GM18951 (cell line): ENCODE measurements around the gene PRL.

ENCODE experiments used
- POLR2A ChIP-seq: IDR thresholded peaks from 4 replicates; pipeline ENCODE4 v1.6.1; 2011; ENCODE audit warnings: mild to moderate bottlenecking; ENCODE audit not compliant: insufficient read length, insufficient read depth; ENCODE audit errors: extremely low read depth
- in situ Hi-C: fragments of 300-500 bp; cut with MboI; formaldehyde crosslinking; loops from one replicate; pipeline ENCODE4 v1.12.0; 2022; ENCODE audit warnings: low sequenced_read_pairs, mixed read lengths, inconsistent platforms; ENCODE audit not compliant: unreplicated experiment

The PRL gene

DNA sequence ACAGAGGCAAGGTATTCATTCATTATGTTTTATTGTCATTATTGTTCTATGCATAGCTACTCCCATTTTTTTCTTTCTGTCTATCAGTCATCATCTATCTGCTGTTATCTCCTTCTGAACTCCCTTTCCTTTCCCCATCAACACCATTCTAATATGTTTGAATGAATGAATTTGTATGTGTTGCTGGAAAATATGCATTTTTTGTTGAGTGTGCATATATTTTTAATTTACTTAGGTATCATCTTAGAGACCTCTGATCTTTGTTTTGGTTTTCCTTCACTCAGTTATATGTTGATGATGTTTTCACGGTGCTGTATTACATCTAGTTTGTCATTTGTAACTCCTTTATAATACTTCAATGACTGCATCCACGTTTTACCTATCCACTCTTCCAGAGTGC is 12.1 kb upstream of the PRL start:
- no peak for TF ChIP-seq POLR2A
- in situ Hi-C loops: no loop called here

DNA sequence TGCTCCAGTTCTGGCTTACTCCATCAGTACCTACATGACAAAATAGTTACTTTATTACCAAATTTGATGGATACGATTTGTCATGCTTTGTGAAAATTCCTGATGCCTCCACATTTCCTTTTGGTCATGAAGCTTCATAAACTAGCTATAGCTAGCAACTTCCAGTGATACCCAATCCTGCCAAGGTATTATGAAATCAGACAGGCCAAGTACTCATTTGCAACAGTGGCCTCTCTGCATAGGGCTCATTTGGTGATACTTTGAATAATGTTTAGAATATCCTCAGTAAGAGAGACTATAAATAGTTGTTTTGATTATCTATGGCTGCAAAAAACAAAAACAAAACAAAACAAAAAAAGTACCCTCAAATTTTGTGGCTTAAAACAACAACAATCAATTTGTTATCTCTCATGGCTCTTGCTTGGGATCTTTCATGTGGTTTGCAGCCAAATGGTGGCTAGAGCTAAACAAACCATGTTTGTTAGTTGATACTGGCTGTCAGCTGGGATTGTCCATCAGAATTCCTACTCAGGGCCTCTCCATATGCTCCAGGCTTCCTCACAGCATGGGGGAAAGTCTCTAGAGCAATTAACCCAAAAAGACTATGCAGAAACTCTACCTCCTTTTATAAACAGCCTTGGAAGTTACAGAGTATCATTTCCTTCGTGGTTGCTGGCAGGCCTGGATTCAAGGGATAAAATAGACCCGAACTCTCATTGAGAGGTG is 10.1 kb upstream of the PRL start:
- in situ Hi-C loops: no loop called here
- TF ChIP-seq POLR2A: no peak

DNA sequence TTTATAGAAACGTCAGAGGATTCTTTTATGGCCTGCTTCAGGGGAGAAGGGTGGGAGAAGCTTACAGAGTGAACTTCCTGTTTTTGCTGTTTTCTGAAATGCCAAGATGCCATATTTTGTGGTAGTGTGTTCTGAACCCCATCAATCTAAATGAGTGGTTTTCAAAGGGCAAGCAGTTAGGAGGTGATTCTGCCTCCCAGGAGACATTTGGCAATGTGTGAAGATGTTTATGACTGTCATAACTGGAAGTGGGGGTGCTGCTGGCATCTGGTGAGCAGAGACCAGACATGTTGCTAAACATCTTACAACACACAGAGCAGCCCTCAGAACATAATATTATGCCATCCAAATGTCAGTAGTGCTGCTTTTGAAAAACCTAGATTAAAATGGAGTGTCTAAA is 6.0 kb upstream of the PRL start:
- in situ Hi-C loops: no loop called here
- no peak for TF ChIP-seq POLR2A

DNA sequence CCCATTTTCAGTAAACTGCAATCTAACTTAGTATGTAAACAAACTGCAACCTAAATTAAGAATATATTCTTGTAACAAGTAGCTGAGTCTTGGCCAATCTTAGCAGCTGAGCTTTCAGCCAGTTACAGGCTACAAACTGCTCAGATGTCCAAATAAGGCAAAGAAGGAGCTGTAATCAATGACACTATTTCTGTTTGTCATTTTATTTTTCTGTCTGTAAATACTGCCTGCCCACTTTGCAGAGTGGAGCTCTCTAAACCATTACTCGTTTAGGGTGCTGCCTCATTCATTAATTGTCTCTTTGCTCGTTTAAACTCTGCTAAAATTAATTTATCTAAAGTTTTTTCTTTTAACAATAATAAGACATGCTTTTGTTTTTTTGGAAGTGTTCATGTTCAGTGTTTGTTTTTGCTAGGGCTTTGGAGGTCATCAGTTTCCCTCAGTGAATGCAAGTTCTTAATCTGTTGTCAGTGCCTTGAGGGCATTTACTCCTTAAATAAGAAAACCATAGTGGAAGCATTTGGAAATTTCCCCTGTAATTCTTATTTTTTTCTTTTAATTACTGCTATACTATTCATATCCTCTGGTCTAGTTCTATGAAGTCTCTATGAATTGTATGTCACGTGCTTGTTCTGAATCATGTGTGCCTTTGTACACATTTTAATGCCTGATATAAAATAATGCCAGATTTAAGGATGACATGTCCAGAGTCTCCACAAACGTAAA is 3.6 kb upstream of the PRL start:
- in situ Hi-C loops: no loop called here
- no peak for TF ChIP-seq POLR2A

DNA sequence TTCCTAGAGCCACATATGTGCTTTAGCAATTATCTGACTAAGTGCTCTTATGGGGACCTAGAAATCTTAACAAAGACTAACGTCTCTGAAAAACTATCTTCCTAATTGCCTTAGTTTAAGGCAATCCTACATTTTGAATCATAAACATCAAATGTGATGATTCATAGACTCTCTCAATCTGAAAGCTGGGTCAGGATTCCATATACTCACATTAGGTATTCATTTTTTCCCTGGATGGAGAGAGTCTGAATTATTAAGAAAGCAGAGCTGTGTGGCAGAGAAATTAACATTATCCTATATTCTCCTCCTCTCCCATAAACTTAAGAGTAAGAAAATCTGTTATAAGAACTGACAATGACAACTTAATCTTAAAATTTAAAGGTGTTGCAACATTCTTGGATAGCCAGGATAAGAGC is 1.6 kb upstream of the PRL start:
- TF ChIP-seq POLR2A: no peak
- in situ Hi-C loops: no loop called here

DNA sequence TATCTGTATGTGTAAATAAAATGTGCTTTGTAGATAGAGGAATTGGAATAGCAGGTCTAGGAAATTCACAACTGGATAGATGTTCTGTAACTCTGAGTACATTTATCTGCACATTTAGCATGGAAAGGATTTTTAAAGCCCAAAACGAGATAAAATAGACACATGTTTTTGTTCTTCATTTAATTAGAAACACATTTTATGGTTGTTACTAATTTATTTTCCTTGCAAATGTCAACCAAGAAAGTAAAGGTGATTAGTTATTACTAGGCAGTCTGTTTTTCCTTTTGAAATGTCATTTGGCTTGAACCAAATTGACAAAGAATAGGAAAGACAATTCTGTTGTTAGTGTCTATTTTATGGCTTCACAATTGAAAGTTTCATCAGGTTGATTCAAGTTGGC is 769 bp downstream of the PRL start:
- in situ Hi-C loops: no loop called here
- no peak for TF ChIP-seq POLR2A

DNA sequence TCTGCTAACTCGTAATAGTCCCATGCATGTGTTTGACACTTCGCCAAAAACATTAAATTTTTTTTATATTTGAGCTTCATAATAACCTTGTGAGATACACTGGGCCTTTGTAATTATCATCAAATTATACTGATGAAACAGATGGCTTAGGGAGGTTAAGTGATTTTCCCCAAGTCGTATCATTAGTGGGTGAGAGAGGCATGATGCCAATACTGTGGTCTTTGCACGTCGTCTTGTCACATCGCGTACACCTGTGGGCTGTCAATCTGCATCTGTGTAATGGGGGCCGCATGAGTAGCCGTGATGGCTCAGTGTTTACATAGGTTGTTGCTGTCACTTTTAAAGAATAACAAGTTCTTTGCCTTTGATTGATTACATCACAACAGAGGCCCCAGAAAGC is 1.7 kb downstream of the PRL start:
- in situ Hi-C loops: no loop called here
- TF ChIP-seq POLR2A: no peak

DNA sequence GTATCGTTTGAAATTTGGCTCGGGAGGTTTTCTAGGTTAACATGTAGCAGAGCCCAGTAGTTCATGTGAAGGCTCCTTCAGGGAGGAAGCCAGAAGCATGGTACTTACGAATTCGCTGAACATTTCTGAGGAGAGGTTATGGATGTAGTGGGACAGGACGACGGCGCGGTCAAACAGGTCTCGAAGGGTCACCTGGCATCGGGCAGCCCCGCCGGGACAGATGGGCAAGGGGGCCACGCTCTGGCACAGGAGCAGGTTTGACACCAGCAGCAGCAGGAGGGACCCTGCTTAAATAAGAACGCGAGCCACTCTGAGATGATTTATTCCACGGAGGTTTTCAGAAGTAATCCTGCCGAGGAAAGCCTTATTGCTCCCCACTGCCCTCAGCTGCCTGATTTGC is 2.5 kb downstream of the PRL start:
- in situ Hi-C loops: no loop called here
- no peak for TF ChIP-seq POLR2A

DNA sequence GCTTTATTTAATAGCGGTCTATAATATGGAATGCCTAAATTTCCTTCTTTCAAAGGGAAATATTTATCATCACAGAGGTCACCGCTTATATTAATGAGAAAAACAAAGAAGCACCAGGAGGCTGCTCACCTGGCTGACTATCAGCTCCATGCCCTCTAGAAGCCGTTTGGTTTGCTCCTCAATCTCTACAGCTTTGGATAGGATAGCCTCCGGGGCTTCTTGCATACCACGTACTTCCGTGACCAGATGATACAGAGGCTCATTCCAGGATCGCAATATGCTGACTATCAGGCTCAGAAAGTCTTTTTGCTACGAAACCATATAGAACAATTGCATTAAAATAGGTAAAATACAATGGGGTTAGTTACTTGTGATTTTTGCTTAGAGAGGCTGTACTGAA is 6.8 kb downstream of the PRL start:
- no peak for TF ChIP-seq POLR2A
- in situ Hi-C loops: no loop called here

DNA sequence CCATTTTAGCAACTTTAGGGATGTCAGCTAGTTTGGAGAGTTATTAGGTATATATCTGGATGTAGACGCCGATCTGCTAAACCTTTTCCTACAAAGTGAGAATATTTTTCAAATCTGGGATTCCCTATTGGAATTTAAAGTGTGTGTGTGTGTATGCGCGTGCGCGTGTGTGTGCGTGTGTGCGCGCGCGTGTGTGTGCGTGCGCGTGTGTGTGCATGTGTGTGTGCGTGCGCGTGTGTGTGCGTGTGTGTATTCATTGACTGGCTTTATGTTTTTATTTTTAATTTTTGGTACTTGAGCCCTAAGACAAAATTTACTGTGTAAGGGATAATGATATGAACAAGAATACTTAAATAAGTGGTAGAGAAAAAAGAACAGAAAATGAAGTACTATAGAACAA is 8.1 kb downstream of the PRL start:
- no peak for TF ChIP-seq POLR2A
- in situ Hi-C loops: no loop called here

DNA sequence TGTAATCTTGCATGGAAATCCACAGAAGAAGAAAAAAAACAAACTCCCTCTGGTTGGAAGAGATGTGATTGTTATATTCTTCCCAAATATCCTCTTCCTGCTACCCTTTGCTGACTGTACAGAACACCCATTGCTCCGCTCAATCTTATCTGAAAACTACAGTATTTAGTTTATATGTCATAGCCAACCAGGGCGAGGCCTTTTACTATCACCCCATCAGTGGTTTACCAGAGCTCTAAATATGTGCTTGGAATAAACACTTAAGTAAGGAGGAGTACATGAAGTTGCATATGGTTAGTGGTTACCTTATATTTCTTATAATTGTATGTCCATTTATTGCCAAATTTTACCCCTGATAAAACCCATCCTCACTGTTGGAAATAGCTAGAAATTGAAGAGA is 12.2 kb downstream of the PRL start:
- in situ Hi-C loops: no loop called here
- no peak for TF ChIP-seq POLR2A

DNA sequence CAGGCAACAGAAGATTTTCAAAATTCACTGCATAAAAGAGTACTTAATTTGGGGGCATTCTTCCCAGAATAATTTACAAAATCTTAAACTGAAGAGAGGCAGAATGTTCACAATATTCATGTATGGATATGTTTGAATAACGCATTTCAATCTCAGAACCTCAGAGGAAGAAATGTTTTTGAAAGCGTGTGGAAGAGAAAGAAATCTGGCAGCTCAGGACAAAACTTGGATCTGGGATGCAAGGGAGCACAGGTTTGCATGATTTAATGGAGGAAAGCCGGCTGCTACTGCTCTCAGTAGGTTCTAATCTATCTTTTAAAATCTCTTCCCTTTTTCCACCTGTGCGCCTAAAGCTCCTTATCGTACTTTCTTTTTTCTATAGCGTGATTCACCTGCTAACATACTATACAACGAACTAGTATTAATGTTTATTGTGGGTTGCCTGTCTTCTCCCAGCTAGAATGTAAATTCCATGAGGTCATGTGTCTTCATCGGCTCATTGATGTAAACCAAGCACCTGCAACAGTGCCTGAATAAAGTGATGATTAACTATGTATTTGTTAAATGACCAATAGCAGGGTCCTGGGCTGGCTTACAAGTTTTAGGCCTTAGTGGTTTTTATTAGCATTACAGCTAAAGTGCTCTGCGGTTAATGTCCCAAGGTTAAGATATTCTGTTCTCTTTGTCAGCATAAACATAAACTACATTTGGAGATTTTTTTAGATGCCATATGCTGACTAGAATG is 15.3 kb downstream of the PRL start:
- in situ Hi-C loops: no loop called here
- TF ChIP-seq POLR2A: no peak

DNA sequence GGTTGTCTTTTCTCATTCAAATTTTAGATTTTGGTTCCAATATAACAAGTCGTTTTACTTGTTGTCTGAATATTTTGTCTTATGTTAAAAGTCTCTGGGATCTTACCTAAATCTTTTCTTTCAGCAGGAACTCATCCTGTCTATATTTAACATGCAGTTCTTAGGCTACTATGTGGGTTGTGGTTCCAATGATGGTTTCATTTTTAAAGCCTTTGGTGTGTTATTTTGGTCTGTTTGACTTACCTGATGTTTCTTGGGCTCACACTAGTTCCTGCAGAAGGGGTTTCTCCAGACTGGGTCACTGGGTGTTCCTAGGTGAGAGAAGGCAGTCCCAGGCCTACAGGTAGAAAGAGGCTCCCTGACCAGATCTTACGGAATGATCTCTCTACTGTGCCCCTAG is 17.4 kb downstream of the PRL start:
- in situ Hi-C loops: no loop called here
- TF ChIP-seq POLR2A: no peak

DNA sequence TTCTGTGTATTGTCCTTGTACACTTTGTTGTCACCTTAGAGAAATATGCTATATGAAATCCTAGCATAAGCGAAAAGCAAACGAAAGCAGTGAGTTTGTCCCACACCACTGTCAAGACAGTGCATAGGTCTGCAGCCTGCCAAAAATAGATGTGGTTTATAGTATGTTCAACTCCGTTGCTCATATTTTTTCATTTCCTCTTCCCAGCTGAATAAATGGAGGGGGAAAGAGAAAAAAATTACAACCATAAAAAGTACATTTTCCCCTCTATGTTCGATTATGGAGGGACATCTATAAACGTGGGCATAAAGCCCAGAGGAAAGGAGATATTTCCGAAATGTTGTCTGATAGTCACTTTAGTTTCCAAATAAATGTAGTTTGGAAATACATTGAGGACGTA is 25.8 kb downstream of the PRL start:
- in situ Hi-C loops: no loop called here
- no peak for TF ChIP-seq POLR2A

DNA sequence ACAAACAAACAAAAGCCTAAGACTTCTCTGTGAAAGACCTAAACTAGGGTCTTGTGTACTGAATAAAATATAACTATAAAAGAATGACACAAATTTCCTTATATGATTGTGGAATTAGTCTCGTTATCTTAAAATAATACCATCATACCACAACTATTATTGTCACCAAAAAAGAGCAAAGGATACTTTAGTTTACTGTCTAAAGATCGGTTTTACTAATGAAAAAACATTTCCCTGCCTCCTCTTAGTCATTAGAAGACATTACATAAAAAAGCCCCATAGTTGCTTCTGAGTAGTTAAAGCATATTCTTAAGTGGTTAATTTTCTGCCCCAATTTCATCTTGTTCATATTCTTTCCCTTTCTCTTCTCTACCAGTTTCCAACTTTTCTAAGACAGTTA is 33.1 kb downstream of the PRL start:
- in situ Hi-C loops: no loop called here

More for the DNA sequence above, 33.1 kb downstream of the PRL start:
- TF ChIP-seq POLR2A: no peak
